Fibroblast of mammary gland (primary cell): ENCODE measurements around the gene GPR26.

Source experiments
- DNase-seq: peaks from one replicate; pipeline ENCODE4 v3.0.0-alpha.2; 2010; ENCODE audit warnings: low read depth
- H3K4me3 ChIP-seq: 2 replicates; pipeline ENCODE4 v1.5.1; 2011; ENCODE audit warnings: low read depth, mild to moderate bottlenecking, low read length, moderate library complexity; ENCODE audit not compliant: control insufficient read depth
- TF ChIP-seq, protein P1 (sequence below): conservative IDR thresholded peaks from 2 replicates; pipeline ENCODE4 v1.5.1; 2011; ENCODE audit warnings: low read depth, low read length, inconsistent platforms; ENCODE audit not compliant: control insufficient read depth, insufficient read depth

Gene GPR26

DNA sequence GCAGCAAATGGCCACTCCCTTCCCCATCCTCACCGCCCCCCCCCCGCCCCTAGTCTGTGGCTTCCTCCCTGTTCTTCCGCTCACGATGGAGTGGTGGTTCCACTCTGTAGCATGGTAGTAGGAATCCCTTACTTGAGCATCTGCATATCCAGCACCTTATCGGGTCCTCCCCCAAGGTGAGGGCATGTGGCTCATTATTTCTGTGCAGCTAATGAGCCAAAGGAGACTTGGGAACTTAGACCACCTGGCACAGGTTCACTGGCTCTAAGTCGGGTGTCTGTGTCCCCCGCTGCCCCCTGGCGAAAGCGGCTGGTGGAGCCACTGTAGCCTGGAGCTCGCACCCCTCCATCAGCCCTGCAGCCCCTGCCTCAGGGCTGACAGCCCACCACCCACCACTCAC lies 22.8 kb upstream of the GPR26 start:
- TF ChIP-seq, protein P1, sequence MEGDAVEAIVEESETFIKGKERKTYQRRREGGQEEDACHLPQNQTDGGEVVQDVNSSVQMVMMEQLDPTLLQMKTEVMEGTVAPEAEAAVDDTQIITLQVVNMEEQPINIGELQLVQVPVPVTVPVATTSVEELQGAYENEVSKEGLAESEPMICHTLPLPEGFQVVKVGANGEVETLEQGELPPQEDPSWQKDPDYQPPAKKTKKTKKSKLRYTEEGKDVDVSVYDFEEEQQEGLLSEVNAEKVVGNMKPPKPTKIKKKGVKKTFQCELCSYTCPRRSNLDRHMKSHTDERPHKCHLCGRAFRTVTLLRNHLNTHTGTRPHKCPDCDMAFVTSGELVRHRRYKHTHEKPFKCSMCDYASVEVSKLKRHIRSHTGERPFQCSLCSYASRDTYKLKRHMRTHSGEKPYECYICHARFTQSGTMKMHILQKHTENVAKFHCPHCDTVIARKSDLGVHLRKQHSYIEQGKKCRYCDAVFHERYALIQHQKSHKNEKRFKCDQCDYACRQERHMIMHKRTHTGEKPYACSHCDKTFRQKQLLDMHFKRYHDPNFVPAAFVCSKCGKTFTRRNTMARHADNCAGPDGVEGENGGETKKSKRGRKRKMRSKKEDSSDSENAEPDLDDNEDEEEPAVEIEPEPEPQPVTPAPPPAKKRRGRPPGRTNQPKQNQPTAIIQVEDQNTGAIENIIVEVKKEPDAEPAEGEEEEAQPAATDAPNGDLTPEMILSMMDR, result no peak
- H3K4me3 ChIP-seq, result no peak overlapping the region
- no peak for DNase-seq

- no peak for DNase-seq
- H3K4me3 ChIP-seq, result no peak overlapping the region
- TF ChIP-seq, protein P1, result no peak
Measured at GRCh38 chr10:123645016-123645415, 21.1 kb upstream of the GPR26 start.

- TF ChIP-seq, protein P1, result no peak
Measured at GRCh38 chr10:123645615-123646014, 20.5 kb upstream of the GPR26 start.

GRCh38 chr10:123648595-123648994 lies 17.6 kb upstream of the GPR26 start:
- DNase-seq, result no peak
- TF ChIP-seq, protein P1, result no peak
- no peak overlapping the region for H3K4me3 ChIP-seq

More at GRCh38 chr10:123645615-123646014, 20.5 kb upstream of the GPR26 start:
- H3K4me3 ChIP-seq, result no peak overlapping the region
- DNase-seq, result no peak

DNA sequence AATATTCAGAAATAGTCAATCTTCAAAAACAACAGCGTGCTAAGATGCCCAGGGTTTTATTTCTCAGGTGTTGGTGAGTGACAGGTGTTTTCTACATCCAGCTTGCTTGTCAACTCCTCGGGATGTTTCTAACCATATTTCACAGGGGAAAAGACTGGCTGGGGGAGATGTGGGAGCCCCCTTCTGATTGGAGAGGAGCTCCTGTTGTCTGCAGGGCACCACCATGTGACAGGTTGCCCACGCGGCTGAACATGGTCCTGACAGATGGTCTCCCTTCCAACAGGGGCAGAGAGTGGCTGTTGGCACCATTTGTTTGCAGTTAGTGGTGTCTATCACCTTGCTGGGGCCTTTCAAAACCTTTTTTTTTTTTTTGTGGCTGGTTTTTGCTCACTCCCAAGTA lies 16.5 kb upstream of the GPR26 start:
- TF ChIP-seq, protein P1, result no peak
- no peak overlapping the region for H3K4me3 ChIP-seq
- DNase-seq, result no peak

DNA sequence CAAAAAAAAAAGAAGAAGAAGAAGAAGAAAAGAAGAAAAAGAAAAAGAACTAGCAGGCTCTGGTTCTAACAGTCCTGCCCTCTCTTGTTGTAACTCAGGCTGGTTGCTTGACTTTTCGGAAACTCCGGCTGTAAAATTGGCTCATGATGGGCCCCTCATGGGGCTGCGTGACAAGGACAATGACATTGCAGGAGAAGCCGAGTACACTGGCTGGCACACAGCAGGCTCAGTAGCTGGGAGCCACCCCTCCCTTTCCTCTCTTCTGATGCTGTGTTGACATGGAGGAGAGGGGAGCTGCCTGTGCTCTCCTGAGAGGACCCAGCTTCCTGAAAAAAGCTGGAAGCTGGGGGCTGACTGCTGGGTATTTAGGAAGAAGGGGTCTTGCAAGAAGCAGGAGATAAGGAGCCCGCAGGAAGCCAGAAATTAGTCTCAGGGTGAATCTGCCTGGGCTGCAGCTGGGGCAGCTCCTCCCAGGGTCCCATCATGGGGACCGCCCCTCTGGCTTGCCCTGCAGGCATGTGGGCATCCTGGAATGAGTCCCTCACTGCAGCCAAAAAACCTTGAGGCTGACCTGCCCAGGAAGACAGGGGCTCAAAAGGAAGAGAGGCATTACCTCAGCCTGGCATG lies 14.6 kb upstream of the GPR26 start:
- TF ChIP-seq, protein P1, result no peak
- no peak for DNase-seq
- no peak overlapping the region for H3K4me3 ChIP-seq

- no peak overlapping the region for H3K4me3 ChIP-seq
- DNase-seq, result no peak
- TF ChIP-seq, protein P1, result no peak
Measured at GRCh38 chr10:123655751-123656150, 10.4 kb upstream of the GPR26 start.
